T-helper 22 cell (primary cell): ENCODE data around the gene ATAD1.

Experiments
- DNase-seq: peaks from one replicate; pipeline ENCODE4 v3.0.0-alpha.2; 2020; ENCODE audit warnings: low read depth

ATAD1 gene

GRCh38 chr10:87713707-87714106, 104.3 kb downstream of the ATAD1 start:
- DNase-seq: no peak

- no peak for DNase-seq
Measured at GRCh38 chr10:87712913-87713616, 105.0 kb downstream of the ATAD1 start.

GRCh38 chr10:87707254-87707653, 110.8 kb downstream of the ATAD1 start:
- DNase-seq: no peak

DNA sequence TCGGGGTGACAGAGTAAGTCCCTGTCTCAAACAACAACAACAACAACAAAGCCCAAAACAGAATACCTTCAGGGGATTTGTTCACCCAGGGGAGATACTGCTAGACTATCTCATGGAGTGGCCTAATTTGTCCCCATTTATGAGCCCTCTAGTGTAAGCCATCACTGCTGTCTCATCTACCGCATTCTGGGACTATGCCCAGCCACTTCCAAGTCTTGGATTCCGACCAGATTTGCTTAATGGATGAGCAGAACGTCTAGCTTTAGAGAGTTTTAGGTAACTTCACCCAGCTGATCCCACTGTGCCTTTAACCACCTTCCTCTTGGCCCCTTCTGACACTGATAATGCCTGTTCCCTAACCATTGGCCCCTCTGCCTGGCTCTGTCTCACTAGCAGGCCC, 111.3 kb downstream of the ATAD1 start:
- no peak for DNase-seq

DNA sequence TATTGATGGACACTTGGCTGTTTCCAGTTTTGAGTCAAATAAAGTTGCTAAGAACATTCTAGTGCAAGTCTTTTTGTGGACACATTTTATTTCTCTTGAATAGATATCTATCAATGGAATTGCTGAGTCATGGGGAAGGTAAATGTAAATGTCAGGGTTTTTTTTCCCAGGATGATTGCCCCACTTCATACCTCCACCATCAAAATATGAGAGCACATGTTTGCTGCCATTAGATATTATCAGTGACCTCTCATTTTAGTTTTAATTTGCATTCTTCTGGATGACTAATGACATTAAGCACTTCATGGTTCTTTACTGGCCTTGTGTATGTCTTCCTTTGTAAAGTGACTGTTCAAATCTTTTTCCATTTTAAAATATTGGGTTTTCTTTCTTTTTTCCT, 112.7 kb downstream of the ATAD1 start:
- no peak for DNase-seq

- no peak for DNase-seq
Measured at GRCh38 chr10:87703771-87704170, 114.3 kb downstream of the ATAD1 start.

DNA sequence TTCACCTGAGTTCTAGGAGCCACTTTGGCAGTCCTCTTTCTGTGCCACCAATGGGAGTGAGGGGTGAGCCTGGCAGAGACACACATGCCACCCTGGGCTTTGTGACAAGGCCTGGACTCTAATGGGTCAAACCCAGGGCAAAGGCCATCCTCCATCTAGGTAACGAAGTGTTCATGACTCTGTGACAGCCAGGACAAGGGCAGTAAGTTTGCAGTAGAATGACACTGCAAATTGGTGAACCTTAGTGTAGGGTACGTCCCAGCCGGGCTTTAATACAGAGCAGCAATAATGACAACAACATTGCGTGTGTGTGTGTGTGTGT, 115.1 kb downstream of the ATAD1 start:
- DNase-seq: no peak

DNA sequence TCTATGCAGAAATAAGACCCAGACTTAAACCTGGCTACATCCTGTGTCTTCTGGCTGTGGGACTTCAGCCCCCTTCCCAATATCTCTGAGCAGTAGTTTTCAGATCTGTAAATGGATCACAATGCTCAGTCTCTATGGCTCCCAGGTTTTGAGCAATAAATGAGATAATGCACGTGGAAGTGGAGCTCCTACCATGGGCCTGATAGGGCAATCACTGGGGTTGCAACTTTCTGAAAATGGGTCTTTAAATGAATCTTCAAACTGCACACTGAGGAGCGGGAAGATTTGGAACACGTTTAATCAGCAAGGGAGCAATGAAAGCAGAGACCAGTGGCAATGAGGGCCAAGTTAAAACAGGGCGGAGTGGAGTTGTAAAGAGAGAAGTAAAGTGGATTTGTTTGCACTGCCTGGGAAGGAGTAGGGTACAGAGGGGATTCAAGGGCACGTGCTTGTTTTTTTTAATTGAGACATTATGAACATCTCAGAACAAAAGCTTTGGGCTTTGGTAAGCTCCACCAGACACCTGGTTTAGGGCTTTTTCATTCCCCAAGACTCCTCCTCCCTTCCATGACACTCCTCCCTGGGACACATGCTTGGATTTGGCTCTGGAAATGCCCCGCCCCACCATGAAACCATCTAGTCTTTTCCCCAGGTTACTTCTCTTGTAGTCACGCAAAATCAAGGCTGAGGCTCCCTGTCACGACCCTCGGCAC, 115.6 kb downstream of the ATAD1 start:
- no peak for DNase-seq
